Skeletal muscle satellite cell (primary cell): ENCODE results near the gene TFF3. TPM values are rescaled to one million over a fixed set of nuclear protein-coding genes. Genes with fewer than 3 reads are reported as not detected.

Experiments
- H3K27me3 ChIP-seq: 2 replicates; pipeline ENCODE4 v1.7.0; 2013; ENCODE audit warnings: low read length; ENCODE audit not compliant: control insufficient read depth, insufficient read depth
- H3K36me3 ChIP-seq: 2 replicates; pipeline ENCODE4 v1.7.0; 2013; ENCODE audit warnings: mild to moderate bottlenecking, control low read depth, low read length; ENCODE audit not compliant: insufficient read depth
- H3K4me1 ChIP-seq: 2 replicates; pipeline ENCODE4 v1.7.0; 2013; ENCODE audit warnings: low read length; ENCODE audit not compliant: control insufficient read depth, insufficient read depth
- H3K4me2 ChIP-seq: 2 replicates; pipeline ENCODE4 v1.7.0; 2013; ENCODE audit warnings: mild to moderate bottlenecking, low read length
- H3K4me3 ChIP-seq: 2 replicates; pipeline ENCODE4 v1.7.0; 2013; ENCODE audit warnings: low read length
- H3K9ac ChIP-seq: 2 replicates; pipeline ENCODE4 v1.7.0; 2013; ENCODE audit warnings: mild to moderate bottlenecking, low read depth, low read length, moderate library complexity
- H3K9me3 ChIP-seq: replicated peaks from 2 replicates; pipeline ENCODE4 v1.7.0; 2013; ENCODE audit warnings: mild to moderate bottlenecking, control low read depth, low read length
- total RNA-seq: library from RNA; depleted of rRNA; stranded (reverse); fragments of >200 nt; gene quantifications from 2 replicates; pipeline ENCODE4 v1.2.3, GENCODE V29; 2012; rRNA removed

TFF3 gene
- not detected in 2 replicates for total RNA-seq

GRCh38 chr21:42315296-42315891, at the start of gene TFF3:
Gene TFF3 (minus strand): TSS chr21:42315409. CDS start chr21:42315374, 35 bp downstream.
- Histone ChIP-seq H3K27me3 (peaks cover 27% of the 10 kb centered on the region), H3K4me1 (no peaks in the 10 kb centered on the region), H3K9me3 (no peaks in the 10 kb centered on the region), H3K4me3 (no peak within 1 kb of the TSS), H3K9ac (no peak within 1 kb of the TSS), H3K36me3 (no peaks in the 10 kb centered on the region), H3K4me2 (no peak within 1 kb of the TSS)

GRCh38 chr21:42364304-42364865, 49.2 kb upstream of the TFF3 start:
- H3K27me3 ChIP-seq = peaks cover 2% of the 10 kb centered on the region
- H3K9ac ChIP-seq = no peak overlapping the region
- H3K36me3 ChIP-seq = no peaks in the 10 kb centered on the region
- H3K9me3 ChIP-seq = no peaks in the 10 kb centered on the region
- H3K4me3 ChIP-seq = no peak overlapping the region
- no peaks in the 10 kb centered on the region for H3K4me1 ChIP-seq
- H3K4me2 ChIP-seq = no peak overlapping the region

GRCh38 chr21:42363312-42363711, 48.1 kb upstream of the TFF3 start:
- Histone ChIP-seq H3K4me2 (no peak overlapping the region), H3K36me3 (no peaks in the 10 kb centered on the region), H3K4me1 (no peaks in the 10 kb centered on the region), H3K9me3 (no peaks in the 10 kb centered on the region), H3K4me3 (no peak overlapping the region), H3K27me3 (peaks cover 2% of the 10 kb centered on the region), H3K9ac (no peak overlapping the region)

GRCh38 chr21:42362700-42363099, 47.5 kb upstream of the TFF3 start:
- H3K4me2 ChIP-seq = no peak overlapping the region
- no peaks in the 10 kb centered on the region for H3K9me3 ChIP-seq
- no peaks in the 10 kb centered on the region for H3K36me3 ChIP-seq
- no peaks in the 10 kb centered on the region for H3K4me1 ChIP-seq
- H3K4me3 ChIP-seq = no peak overlapping the region
- no peak overlapping the region for H3K9ac ChIP-seq
- H3K27me3 ChIP-seq = peaks cover 2% of the 10 kb centered on the region

GRCh38 chr21:42362198-42362597, 47.0 kb upstream of the TFF3 start:
- peaks cover 2% of the 10 kb centered on the region for H3K27me3 ChIP-seq
- H3K9me3 ChIP-seq = no peaks in the 10 kb centered on the region

GRCh38 chr21:42361286-42361685, 46.1 kb upstream of the TFF3 start:
- Histone ChIP-seq H3K4me1 (no peaks in the 10 kb centered on the region), H3K4me2 (no peak overlapping the region), H3K4me3 (no peak overlapping the region), H3K27me3 (peaks cover 2% of the 10 kb centered on the region), H3K9me3 (no peaks in the 10 kb centered on the region), H3K36me3 (no peaks in the 10 kb centered on the region), H3K9ac (no peak overlapping the region)

More at GRCh38 chr21:42362198-42362597, 47.0 kb upstream of the TFF3 start:
- Histone ChIP-seq H3K36me3 (no peaks in the 10 kb centered on the region), H3K4me1 (no peaks in the 10 kb centered on the region), H3K4me2 (no peak overlapping the region), H3K9ac (no peak overlapping the region), H3K4me3 (no peak overlapping the region)

- Histone ChIP-seq H3K4me1 (no peaks in the 10 kb centered on the region), H3K4me2 (no peak overlapping the region), H3K4me3 (no peak overlapping the region), H3K36me3 (no peaks in the 10 kb centered on the region), H3K27me3 (peaks cover 2% of the 10 kb centered on the region), H3K9ac (no peak overlapping the region), H3K9me3 (no peaks in the 10 kb centered on the region)
Observed at GRCh38 chr21:42360317-42360716, 45.1 kb upstream of the TFF3 start.

- H3K4me3 ChIP-seq = no peak overlapping the region
- H3K36me3 ChIP-seq = no peaks in the 10 kb centered on the region
- peaks cover 2% of the 10 kb centered on the region for H3K27me3 ChIP-seq
- H3K4me1 ChIP-seq = no peaks in the 10 kb centered on the region
- no peak overlapping the region for H3K4me2 ChIP-seq
- H3K9me3 ChIP-seq = no peaks in the 10 kb centered on the region
- no peak overlapping the region for H3K9ac ChIP-seq
Observed at GRCh38 chr21:42358937-42359336, 43.7 kb upstream of the TFF3 start.

GRCh38 chr21:42358261-42358660, 43.1 kb upstream of the TFF3 start:
- H3K27me3 ChIP-seq = peaks cover 2% of the 10 kb centered on the region

GRCh38 chr21:42357307-42357706, 42.1 kb upstream of the TFF3 start:
- Histone ChIP-seq H3K9me3 (no peaks in the 10 kb centered on the region), H3K9ac (no peak overlapping the region), H3K36me3 (no peaks in the 10 kb centered on the region), H3K27me3 (peaks cover 2% of the 10 kb centered on the region), H3K4me3 (no peak overlapping the region), H3K4me1 (no peaks in the 10 kb centered on the region), H3K4me2 (no peak overlapping the region)

More at GRCh38 chr21:42358261-42358660, 43.1 kb upstream of the TFF3 start:
- no peak overlapping the region for H3K4me3 ChIP-seq
- no peak overlapping the region for H3K9ac ChIP-seq
- H3K4me1 ChIP-seq = no peaks in the 10 kb centered on the region
- H3K36me3 ChIP-seq = no peaks in the 10 kb centered on the region
- no peak overlapping the region for H3K4me2 ChIP-seq
- H3K9me3 ChIP-seq = no peaks in the 10 kb centered on the region

- no peak overlapping the region for H3K9ac ChIP-seq
- H3K9me3 ChIP-seq = no peaks in the 10 kb centered on the region
- no peaks in the 10 kb centered on the region for H3K4me1 ChIP-seq
- H3K27me3 ChIP-seq = no peaks in the 10 kb centered on the region
- H3K4me2 ChIP-seq = no peak overlapping the region
- no peak overlapping the region for H3K4me3 ChIP-seq
- H3K36me3 ChIP-seq = no peaks in the 10 kb centered on the region
Observed at GRCh38 chr21:42356650-42357049, 41.4 kb upstream of the TFF3 start.

- no peaks in the 10 kb centered on the region for H3K4me1 ChIP-seq
- H3K36me3 ChIP-seq = no peaks in the 10 kb centered on the region
- no peak overlapping the region for H3K4me2 ChIP-seq
- no peaks in the 10 kb centered on the region for H3K27me3 ChIP-seq
- H3K4me3 ChIP-seq = no peak overlapping the region
- no peak overlapping the region for H3K9ac ChIP-seq
- no peaks in the 10 kb centered on the region for H3K9me3 ChIP-seq
Observed at GRCh38 chr21:42356046-42356445, 40.8 kb upstream of the TFF3 start.
